Measurements from ENCODE around the gene ADD1.

ADD1 gene

DNA sequence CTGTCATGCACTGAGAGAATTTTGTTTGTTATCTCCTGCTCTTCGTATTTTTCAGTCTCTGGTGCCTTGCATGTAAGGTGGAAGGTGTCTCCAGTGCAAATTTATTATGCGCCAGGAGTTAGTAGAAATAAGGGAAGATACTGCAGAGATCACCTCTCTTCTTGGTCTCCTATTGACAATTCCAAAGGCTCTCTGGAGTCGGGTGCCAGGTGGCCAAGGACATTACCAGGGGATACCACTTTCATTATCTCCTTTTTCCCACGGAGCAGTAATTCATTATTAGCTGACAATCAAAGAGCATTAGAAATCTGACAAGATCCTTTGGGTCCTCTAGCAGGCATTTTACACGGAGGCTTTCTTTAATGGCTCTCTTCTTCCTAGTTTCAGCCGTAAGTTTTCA lies 26.0 kb downstream of the ADD1 start:
- TF ChIP-seq, protein P1, sequence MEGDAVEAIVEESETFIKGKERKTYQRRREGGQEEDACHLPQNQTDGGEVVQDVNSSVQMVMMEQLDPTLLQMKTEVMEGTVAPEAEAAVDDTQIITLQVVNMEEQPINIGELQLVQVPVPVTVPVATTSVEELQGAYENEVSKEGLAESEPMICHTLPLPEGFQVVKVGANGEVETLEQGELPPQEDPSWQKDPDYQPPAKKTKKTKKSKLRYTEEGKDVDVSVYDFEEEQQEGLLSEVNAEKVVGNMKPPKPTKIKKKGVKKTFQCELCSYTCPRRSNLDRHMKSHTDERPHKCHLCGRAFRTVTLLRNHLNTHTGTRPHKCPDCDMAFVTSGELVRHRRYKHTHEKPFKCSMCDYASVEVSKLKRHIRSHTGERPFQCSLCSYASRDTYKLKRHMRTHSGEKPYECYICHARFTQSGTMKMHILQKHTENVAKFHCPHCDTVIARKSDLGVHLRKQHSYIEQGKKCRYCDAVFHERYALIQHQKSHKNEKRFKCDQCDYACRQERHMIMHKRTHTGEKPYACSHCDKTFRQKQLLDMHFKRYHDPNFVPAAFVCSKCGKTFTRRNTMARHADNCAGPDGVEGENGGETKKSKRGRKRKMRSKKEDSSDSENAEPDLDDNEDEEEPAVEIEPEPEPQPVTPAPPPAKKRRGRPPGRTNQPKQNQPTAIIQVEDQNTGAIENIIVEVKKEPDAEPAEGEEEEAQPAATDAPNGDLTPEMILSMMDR (IDR thresholded peaks at IDR 0.05; ENCODE audit: control insufficient read depth, insufficient read depth, low read depth, low read length, missing control alignments) = no peak
- H3K4me3 ChIP-seq (ENCODE audit: control insufficient read depth, low read depth, low read length) = no peak overlapping the region
- DNase-seq (ENCODE audit: low read depth) = no peak

DNA sequence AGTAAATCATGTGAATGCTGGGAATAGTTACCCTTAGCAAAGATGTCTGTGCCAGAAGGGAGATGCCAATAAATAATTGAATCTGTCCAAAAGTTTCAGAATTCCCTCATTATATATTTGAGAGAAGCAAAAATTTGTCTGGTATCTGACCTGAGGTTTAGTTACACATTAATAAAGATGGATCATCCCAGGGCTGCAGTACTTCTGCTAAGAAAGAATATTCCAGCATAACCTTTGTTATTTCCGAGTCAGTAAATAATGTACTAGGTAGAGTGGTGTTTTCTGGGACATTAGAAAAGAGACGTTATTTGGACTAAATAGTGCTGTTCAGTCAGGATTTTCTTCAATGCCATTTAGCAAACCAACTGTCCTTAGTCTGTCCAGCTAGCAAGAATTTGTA lies 26.4 kb downstream of the ADD1 start:
- TF ChIP-seq, protein P1 (IDR thresholded peaks at IDR 0.05; ENCODE audit: control insufficient read depth, insufficient read depth, low read depth, low read length, missing control alignments) = no peak
- H3K4me3 ChIP-seq (ENCODE audit: control insufficient read depth, low read depth, low read length) = no peak overlapping the region
- DNase-seq (ENCODE audit: low read depth) = no peak

DNA sequence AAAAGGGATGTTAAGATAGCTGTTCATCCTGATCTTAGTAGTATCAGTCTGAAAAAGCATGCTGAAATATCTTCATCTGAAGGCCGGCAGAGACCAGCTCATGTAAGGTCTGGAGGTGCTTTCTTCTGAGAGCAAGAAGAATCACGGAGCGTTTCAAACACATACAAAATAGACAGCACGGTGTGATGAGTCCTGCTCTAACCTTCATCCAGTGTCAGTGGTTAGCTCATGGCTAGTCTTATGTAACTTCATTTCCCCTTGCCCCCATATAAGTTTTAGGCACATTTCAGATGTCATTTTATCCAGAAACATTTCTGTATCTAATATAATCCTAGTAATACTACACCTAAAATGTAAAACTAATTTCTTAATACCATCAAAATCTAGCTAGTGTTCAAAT lies 27.8 kb downstream of the ADD1 start:
- no peak overlapping the region for H3K4me3 ChIP-seq (ENCODE audit: control insufficient read depth, low read depth, low read length)
- TF ChIP-seq, protein P1 (IDR thresholded peaks at IDR 0.05; ENCODE audit: control insufficient read depth, insufficient read depth, low read depth, low read length, missing control alignments) = no peak
- no peak for DNase-seq (ENCODE audit: low read depth)

DNA sequence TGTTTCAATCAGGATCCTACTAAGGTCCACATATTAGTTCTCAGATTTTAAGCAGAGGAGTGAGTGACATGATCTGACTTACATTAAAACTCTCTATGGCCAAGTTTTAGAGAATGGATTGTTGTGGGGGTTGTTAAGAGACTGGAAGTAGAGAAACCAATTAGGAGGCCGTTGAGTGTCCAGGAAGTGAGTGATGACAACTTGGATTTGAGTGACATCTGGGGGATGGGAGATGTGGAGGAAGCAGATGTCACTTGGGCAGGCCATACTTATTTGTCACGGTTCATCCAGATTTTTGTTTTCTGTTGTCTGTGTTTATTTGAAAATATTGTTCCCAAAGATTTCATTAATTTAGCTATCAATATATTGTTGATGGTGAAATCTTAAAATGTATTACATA lies 28.3 kb downstream of the ADD1 start:
- TF ChIP-seq, protein P1 (IDR thresholded peaks at IDR 0.05; ENCODE audit: control insufficient read depth, insufficient read depth, low read depth, low read length, missing control alignments) = no peak
- H3K4me3 ChIP-seq (ENCODE audit: control insufficient read depth, low read depth, low read length) = no peak overlapping the region
- no peak for DNase-seq (ENCODE audit: low read depth)

DNA sequence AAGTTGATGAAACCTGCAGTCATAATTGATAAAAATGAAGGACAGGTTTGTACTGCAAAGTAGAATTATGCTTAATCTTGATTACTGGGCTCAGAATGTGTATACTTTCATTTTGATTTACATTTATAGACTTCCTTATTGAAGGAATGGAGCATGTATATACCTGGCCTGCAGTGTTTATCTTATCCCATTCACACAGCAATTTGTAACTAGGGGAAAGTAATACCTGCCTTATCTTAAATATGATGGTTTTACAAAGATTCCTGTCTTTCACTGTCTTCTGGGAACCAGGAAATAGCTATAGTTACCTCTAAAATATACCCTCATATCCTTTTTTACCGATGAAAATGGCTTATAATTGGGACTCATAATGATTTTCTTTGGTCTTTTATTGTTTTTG lies 29.7 kb downstream of the ADD1 start:
- H3K4me3 ChIP-seq (ENCODE audit: control insufficient read depth, low read depth, low read length) = no peak overlapping the region
- TF ChIP-seq, protein P1 (IDR thresholded peaks at IDR 0.05; ENCODE audit: control insufficient read depth, insufficient read depth, low read depth, low read length, missing control alignments) = no peak
- DNase-seq (ENCODE audit: low read depth) = no peak

DNA sequence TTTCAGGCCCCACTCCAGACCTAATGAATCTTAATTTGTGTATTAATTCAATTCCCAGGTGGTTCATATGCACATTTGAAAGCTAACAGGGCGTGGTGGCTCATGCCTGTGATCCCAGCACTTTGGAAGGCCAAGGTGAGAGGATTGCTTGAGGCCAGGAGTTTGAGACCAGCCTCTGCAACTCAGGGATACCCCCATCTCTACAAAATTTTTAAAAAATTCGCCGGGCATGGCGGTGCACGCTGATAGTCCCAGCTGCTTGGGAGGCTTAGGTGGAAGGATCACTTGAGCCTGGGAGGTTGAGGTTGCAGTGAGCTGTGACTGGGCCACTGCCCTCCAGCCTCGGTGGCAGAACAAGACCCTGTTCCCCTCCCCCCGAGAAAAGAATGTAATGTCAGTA lies 31.2 kb downstream of the ADD1 start:
- TF ChIP-seq, protein P1 (IDR thresholded peaks at IDR 0.05; ENCODE audit: control insufficient read depth, insufficient read depth, low read depth, low read length, missing control alignments) = no peak
- DNase-seq (ENCODE audit: low read depth) = no peak
- H3K4me3 ChIP-seq (ENCODE audit: control insufficient read depth, low read depth, low read length) = no peak overlapping the region

DNA sequence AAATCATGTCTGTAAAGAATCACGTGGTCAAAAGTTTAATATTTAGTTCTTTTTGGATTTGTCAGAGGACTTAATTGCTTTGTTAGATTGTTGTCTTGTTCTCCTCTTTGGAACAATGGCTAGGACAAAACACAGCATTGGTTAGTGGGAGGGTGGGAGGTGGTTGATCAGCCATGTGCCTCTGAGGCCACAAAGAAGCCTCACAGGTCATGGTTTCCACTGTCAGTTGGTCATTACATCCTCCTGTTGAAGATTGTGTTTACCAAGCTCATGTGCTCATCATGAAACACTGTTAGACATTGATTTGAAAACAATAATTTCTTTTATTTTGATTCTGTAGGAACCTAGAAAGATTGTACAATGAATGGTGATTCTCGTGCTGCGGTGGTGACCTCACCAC lies 31.9 kb downstream of the ADD1 start:
- TF ChIP-seq, protein P1 (IDR thresholded peaks at IDR 0.05; ENCODE audit: control insufficient read depth, insufficient read depth, low read depth, low read length, missing control alignments) = no peak

More for the DNA sequence above, 31.9 kb downstream of the ADD1 start:
- DNase-seq (ENCODE audit: low read depth) = no peak
- H3K4me3 ChIP-seq (ENCODE audit: control insufficient read depth, low read depth, low read length) = no peak overlapping the region

All from AG09309 (cell line).